GM18909 (cell line): ENCODE data around the gene TOR4A.

ENCODE experiments used
- ATAC-seq: cut with Tn5 transposase; IDR thresholded peaks from one replicate; pipeline ENCODE4 v1.9.1; 2021; ENCODE audit warnings: mild to moderate bottlenecking; ENCODE audit not compliant: unreplicated experiment, poor library complexity

TOR4A gene

DNA sequence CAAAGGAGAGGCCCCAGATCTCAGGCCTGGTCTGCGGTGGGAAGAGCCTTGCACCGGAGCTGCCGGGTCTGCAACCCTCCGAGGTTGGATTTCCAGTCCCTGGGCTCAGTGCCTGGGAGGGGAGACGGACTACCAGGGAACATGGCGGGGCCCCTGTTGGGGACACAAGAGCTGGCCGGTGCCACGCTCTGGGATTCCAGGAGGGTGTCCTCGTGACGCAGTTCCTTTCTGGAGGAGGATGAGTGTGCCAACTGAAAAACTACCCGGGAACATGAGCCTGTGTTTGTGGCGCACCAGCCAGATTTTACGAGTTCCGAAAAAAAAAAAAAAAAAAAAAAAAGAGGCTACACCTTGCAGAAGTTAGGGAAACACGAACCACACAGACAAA lies 15.6 kb downstream of the TOR4A start:
- no peak for ATAC-seq

DNA sequence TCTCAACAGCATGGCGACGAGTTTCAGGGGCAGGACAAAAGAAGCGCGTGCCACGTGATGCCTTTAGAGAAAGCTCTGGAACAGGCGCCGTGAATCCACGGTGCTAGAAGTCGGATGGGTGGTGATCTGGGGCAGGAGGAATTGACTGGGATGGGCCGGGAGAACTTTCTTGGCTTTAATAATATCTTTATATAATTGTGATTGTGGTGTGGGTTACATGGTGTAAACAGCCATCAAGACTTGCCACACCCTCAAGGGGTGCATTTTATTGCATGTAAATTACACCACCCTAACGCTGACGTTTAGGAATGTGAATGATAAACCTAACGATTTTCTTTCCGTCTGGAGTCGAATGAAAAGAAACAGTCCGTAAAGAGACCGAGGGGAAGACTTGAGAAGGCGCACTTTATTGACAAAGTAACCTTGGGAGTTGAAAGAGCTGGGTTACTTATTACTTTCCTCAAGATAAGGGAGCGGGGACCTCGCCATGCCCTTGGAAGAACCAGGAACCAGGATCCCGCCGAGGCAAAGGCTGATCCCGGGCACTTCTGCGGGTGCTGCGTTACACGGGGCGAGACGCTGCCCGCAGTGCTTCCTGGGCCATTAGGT lies 16.1 kb downstream of the TOR4A start:
- no peak for ATAC-seq

DNA sequence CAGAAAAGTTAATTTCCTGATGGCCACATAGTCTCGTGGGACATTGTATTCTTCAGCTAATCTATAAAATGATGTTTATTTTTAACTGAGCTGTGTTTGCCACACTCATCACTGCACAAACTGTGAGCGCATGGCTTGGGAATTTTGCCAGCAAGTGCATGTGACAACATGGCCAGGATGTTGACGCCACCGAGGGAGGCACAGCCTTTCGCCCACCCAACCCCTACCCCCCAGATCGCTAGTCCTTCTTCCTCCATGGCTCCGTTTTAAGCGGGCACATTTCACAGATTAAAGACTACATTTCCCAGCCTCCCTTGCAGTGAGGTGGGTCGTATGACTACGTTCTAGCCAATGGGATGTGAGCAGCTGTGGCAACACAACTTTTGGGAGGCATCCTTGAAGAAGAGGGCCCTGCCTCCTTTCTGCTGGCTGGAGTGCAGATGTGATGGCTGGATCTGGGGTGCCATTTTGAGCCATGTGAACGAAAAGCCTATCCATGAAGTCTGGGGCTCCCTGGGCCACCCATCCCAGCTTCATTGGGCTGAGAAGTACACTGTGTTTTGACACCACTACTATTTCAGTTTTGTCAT lies 16.7 kb downstream of the TOR4A start:
- no peak for ATAC-seq

DNA sequence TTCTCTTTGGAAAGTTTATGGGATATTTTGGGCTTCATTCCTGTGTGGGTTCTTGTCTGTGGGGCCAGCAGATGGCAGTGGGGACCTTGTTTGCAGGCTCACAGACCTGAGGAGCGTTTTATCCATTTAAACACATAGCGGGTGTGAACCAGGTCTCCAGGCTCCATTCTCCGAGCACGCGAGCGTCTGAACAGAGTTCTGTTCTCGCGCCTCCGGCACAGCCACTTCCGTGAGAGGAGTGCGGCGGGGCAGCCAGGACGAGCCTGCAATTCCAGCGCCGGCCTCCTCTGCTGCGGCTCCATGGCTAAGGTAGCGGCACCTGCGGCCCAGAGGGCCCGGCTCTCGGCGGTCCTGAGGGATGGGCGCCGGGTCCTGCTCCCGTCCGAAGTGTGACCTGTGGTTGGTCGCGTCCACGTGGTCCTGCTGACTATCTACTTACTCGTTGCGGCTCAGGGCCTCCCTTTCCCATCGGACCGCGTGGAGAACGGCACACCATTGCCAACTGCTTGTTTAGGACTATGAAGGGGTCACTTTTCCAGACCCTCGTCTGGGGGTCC lies 17.2 kb downstream of the TOR4A start:
- no peak for ATAC-seq

DNA sequence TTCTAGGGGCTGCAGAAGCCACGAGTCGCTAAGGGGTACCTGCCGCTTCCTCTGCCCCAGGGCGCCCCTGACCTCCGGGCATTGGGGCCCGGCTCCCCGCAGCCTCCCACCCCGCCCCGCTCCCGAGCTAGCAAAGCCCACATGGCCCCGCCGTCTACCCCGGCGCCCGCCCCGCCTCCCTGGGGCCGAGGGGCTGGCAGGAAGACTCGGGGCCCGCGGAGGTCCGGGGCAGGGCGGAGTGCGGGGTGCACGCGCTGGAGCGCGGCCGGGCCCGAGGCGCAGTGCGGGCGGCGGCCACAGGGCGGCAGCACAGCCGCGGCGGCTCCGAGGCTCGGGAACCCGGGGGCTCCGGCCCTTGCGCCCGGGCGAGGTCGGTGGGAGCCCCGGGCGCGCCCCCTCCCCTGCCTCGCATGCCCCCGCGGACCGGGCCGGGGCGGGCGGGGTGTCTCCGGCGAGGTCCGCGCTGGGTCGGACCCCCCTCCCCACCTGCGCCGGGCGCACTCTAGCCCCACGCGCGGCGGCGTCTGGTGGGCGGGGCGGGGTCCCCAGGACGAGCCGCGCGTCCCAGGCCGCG lies 17.8 kb downstream of the TOR4A start:
- ATAC-seq, result no peak

DNA sequence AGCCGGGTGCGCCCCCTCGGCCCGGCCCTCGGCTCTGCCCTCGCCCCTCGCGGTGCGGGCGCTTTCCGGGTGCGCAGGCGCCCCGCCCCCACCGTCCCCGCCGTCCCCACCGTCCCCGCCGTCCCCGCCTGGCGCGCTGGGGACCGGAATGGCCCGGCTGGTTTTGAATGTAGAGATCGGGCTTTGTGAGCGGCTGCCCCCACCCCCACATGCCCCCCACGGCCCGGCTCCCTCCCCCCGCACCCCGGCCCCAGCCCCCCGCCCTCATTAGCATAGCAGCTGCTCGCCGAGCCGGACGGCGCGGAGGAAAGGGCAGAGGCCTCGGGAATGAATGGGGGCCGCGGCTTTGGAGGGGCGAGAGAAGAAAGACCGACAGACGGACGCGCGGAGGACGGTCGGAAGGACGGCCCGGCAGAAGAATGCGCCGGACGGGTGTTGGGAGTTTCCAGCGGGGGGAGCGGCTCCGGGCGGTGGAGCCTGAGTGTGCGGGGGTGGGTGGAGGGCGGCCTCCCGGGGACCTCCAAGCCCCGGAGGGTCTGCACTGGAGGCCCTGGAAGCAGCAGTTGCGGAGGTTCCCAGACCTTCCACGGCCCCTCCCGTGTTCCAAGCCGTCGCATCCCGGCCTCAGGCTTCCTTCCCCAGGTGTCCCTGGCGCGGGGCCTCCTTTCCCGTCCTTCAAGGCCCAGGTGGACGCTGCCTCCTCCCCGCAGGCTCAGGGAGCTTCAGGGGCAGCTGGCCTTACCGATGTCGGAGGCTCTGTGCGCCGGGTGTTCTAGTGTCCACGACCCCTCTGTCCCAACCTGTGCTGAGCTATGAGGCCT lies 18.5 kb downstream of the TOR4A start:
- ATAC-seq, result no peak

DNA sequence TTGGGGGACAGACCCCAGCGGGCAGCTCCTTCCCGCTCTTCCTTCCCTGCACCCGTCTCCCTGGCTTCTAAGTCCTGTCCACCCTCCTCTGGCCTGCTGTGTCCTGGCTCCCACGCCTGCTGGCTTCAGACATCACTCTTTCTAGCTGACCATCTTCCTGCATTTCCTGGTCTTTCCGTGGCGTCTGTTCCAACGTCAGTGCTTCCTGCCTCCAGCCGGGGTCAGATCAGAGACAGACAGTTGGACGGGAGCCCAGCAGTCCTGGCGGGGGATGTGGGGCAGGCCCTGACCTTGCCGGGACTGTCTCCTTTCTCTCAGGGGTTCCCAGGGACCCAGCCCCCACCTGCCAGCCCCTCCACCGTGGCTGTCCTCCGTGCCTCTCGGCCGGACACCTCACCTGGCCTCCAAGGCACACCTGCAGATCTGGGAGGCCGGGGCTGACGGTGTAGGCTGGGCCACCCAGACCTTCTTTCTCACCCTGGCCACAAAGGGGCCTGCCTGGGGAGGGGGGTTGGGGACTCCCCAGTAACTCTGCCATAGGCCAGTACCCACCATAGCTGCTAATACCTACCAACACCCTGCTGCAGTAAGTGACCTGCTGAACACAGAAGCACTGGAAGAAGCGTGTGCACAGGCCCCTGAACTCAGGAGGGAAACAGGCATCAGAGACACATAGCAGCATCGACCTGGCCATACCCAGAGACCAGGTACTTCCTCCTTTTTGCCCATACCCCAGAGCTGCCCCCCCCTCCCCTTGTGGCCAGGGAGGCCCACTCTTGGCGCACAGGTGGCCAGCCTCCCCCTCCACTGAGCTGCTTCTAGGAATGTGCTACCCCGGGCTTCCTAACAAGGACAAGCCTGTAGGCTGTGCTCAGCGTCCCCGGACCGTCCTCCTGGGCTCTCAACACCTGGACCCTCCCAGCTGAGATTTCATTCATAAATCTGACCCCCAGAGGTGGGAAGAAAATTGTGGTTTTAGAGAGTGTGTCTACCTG lies 19.4 kb downstream of the TOR4A start:
- no peak for ATAC-seq

DNA sequence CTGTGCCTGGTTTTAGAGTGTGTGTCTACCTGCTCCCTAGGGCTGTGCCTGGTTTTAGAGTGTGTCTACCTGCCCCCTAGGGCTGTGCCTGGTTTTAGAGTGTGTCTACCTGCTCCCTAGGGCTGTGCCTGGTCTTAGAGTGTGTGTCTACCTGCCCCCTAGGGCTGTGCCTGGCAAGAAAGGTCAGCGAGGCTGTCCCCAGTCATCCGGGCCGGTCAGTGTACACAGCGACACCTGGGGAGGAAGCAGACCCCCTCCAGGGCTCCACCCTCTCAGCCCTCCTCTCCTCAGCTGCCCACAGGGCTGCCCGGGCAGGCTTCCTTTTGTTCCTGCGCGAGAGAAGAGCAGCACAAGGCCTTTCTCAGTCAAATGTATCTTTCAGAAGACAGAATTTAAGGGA lies 20.4 kb downstream of the TOR4A start:
- no peak for ATAC-seq

DNA sequence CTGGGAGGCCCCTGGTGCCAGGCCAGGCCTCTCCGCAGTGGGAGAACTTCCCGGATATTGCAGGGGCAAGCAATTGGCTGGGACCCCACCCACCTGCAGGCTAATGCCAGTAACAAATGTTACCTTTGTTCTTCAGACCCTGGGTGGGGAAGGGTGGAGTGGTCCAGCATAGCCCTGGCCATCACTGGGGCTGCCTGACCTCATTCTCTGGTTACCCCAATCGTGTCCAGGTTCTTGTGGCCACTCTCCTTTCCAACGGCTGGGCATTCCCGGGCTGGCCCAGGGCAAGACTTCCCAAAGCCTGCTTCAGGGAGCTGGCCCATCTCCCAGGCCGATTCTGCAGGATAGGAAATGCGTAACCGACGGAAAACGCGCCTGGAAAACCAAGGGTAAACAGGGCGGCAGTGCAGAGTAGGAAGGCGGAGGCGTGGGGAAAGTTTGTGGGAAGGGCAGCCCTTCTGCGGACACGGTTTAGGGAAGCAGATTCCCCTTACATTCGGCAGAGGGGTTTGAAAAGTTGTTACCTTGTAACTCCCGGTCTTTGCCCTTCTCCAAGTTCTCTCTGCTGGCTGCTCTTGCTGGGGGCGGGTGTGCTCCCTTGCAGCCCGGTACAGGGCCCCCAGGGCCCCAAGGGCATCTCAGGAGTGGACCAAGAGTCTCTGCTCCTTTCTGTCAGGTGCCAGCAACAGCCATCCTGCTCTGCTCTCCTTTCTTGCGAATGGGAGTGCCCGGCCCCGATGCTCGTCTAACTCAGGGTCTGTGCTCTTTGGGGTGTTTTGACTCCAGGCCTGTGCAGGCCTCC lies 21.1 kb downstream of the TOR4A start:
- no peak for ATAC-seq

DNA sequence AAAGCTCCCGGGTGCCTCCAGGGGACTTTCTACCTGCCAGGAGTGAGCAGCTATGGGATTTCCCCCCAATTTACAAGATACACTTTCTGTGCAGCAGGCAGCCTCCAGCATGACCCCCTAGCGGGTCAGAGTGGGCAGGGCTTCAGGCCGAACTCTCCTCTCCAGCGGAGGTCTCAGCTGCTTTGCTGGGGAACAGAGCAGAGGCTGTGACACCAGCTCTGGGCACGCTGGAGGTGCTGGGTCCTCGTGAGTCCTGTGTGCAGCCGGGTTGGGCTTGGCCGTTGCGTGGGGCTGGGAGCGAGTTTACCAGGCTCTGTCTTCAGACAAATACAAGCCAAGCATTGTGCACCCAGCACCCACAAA lies 21.7 kb downstream of the TOR4A start:
- no peak for ATAC-seq

DNA sequence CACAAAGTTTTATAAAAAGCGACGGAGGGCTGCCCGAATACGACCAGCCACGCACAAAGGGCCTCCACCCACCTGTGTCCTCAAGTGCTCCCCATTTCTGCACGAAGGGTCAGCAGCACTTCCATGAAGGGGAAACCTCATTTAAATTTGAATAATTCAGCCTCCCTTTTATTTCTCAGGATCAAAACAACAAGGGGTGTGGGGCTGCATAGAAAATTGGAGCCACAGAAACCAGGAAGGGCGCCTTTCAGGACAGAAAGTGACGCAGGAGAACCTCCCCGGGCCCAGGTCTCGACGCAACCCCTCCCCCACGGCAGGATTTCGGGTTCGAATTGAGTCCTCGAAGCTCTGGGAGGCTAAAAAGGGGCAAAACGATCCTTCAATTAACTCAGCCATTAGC lies 22.4 kb downstream of the TOR4A start:
- ATAC-seq, result no peak

DNA sequence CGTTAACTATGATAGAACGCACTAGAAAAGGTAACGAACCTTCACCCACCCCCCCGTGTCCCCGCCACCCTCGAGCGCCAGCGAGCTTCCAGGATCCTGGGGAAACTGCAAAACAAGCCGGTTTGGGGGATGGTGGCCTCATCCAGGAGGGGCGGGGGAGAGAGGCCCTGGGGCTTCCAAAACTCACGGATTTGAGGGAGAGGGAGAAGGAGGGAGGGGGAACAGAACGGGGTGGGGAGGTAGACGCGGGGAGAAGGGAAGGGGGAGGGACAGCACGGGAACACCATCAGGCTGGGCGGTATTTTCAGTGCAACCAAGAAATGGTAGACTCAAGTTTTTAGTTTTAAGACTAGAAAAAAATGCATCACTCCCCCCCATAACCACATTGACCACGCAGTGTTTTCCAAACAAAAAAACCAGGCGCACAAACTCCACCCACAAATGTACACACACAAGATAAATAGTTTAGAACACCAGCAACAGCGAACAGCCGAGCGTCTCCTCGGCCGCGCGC lies 23.1 kb downstream of the TOR4A start:
- ATAC-seq, result no peak

DNA sequence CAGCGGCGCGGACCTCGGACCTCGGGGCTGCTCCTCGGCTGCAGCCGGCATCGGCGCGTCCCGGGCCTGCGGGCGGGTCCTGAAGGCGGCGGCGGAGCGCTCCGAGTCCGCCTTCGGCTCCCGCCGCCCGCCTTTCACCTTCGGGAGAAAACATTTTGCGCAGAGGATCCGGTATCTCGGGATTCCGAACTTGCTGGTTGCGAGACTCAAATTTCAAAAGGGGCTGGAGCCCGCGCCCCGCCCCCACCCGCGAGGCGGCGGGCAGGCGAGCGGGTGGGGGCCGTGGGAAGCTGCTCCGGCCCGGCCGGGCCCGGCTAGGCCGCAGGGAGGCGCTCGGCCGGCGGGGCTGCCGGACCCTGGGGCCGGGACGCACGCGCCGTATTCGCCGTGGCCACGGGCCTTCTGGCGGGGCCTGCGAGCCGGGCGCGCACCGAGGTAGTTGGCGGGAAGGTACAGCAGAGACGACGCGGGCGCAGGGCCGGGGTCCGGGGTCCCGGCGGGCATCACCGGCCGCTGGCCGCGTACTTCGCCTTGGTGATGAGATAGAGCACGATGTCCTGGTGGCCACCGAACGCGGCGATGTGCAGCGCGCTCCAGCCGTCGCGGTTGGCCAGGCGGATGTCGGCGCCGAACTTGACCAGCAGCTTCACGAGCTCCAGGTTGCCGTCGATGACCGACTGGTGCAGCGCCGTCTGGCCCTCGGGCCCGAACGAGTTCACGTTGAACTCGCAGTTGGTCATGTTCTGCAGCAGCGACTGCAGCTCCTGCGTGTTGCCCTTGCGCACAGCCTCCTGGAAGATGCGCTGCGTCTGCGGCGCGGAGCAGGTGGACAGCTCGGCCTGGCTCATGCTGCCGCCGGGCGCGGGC lies 23.8 kb downstream of the TOR4A start:
- ATAC-seq, result peak; percentile 26

DNA sequence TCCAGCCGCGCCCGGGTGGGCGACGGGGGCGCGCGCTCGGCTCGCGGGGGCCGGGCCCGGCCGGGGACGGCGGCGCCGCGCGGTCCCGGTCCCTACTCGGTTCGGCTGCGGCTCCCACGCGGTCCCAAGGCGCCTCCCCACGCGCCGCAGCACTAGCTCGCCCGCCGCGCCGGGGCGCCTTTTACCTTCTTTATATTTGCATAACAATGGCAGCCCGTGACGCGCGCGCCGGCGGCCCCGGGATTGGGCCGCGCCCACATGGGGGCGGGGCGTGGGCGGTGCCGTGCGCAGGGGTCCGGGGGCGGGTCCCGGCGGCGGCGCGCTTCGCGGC lies 24.6 kb downstream of the TOR4A start, which contains the start of gene NRARP:
NRARP (minus strand) TSS at position 154 of the 331 bp plus-strand sequence. CDS start 343 bp downstream, outside the sequence.
- ATAC-seq, result peak; percentile 72

DNA sequence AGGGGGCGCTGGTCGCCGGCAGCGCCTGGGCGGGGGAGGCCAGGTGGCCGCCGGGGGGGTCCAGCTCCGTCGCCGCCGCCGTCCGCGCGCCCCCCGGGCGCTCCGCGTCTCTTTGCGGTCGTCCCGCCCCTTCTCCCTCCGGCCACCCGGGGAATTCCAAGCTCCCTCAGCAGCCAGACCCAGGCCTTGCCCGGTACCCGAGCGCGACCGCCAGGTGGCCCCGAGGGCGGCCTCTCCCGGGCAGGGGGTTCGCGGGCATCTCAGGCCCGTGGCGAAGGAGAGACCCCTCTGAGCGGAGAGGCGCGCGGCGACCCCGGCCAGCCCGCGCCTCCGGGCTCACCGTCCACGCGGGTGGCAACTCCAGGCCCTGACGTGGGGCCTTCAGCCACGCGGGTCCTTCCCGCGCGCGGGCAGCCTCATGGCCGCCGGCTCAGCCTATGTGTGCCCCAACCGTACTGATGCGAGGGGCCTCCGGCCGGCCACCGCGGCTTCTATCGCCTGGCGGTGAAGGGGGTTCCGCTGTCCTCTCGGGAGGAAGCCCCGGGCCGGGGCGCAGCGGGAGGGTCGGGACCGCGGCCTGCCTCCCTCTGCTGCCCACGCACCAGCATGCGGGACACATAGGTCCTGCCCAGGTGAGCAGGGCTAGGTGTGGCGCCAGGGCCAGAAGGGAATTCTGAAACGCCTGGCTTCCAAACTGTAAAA lies 25.1 kb downstream of the TOR4A start:
- ATAC-seq, result peak; percentile 53

DNA sequence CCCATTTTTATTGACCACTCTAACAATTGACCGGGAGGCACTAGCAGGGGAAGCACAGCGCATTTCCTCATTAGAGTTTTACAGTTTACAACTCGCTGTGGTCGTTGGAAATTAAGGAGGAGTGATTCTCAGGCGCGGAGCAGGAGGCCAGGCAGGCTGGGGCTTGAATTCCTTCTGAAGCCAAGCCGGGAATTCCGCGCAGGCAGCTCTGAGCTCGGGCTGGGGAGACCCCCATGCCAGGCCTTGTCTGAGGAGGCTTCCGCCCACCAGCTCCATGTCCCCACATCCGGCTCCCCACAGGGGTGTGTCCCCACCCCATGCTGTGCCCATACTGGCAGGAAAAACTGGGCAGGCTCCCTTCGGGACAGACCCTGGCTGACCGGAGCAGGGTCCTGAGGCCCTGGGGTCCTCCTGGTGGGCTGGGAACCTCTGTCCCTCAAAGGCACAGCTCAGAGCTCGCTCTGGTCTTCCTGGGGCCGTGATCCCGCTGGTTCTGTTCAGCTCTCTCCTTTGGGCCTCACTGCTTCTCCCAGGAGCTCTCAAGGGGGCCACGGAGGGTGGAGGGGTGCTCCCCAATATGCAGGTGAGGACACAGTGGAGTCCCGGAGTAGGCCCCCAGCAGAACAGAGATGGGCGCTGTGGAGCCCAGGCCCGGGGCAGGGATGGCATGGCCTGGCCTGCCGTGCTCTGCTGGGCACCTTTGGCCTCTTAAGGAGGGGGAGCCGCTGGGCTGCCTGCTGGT lies 25.8 kb downstream of the TOR4A start:
- ATAC-seq, result no peak

DNA sequence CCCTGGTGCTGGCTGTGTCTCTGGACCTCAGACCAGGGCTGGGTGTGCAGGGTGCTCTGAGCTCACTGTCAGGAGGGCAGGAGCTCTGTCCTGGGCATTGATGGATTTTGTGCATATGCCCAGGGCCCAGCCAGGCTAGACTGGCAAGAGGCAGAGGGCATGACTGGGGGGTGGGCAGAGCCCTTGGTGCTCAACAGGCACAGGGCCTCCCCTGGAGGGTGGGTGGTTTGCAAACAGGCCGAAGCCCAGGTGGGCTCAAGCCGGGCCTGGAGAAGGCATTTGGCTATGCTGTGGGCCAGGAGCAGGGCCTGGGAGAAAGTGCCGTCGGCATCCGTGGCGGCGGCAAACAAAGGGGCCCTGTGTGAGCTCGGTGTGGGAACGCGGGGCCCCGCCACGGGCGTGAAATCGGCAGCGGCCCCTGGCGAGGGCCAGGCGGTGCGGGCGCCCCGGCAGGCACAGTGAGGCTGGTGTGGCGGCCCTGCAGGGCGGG lies 26.4 kb downstream of the TOR4A start:
- no peak for ATAC-seq
